Uterus (tissue), 4 donors: ENCODE results near the gene PTPRJ. TPM values are rescaled to one million over a fixed set of nuclear protein-coding genes. Genes with fewer than 3 reads are reported as not detected.
"Not testable (repeated sequence)": the region's sequence is repeated elsewhere in the genome, so short reads cannot be mapped to it uniquely, and the experiment has no call there.

Experiments used
- DNase-seq, 2 donors: peaks; one replicate each; pipeline ENCODE4 v3.0.0-alpha.2; 2019 to 2020
- H3K27ac ChIP-seq, 2 donors: fragments of 200-600 bp; sonication (generic); 1 replicate in 1 of 2; 2 replicates in 1 of 2; pipeline ENCODE4 v1.5.1; 2016 to 2018
- H3K27me3 ChIP-seq, 2 donors: fragments of 200-600 bp; sonication (generic); one replicate each; pipeline ENCODE4 v1.5.1; 2018 to 2019; ENCODE audit warnings: control low read depth in 1 of 2
- H3K36me3 ChIP-seq, 2 donors: fragments of 200-600 bp; sonication (generic); one replicate each; pipeline ENCODE4 v1.5.1; 2019; ENCODE audit warnings: control low read depth in 1 of 2
- H3K4me1 ChIP-seq, 2 donors: fragments of 200-600 bp; sonication (generic); one replicate each; pipeline ENCODE4 v1.5.1; 2018 to 2019; ENCODE audit warnings: control low read depth in 1 of 2
- H3K4me3 ChIP-seq, 2 donors: fragments of 200-600 bp; sonication (generic); 1 replicate in 1 of 2; 2 replicates in 1 of 2; pipeline ENCODE4 v1.5.1; 2018 to 2019; ENCODE audit warnings: mild to moderate bottlenecking in 1 of 2
- H3K9me3 ChIP-seq, 2 donors: fragments of 200-600 bp; sonication (generic); one replicate each; pipeline ENCODE4 v1.5.1; 2019; ENCODE audit warnings: control low read depth in 1 of 2
- CTCF ChIP-seq, 4 experiments: fragments of 200-600 bp in 2 of 4; fragments of 450-650 bp in 2 of 4; sonication (generic) in 2 of 4; IDR thresholded peaks; one replicate each; pipeline ENCODE4 v1.5.1; 2016 to 2019; ENCODE audit warnings: antibody characterized with exemption in 4 of 4, mild to moderate bottlenecking in 2 of 4, moderate library complexity in 1 of 4
- POLR2A ChIP-seq, 2 donors: fragments of 450-650 bp; IDR thresholded peaks; one replicate each; pipeline ENCODE4 v1.6.1; 2016; ENCODE audit warnings: antibody characterized with exemption in 2 of 2, mild to moderate bottlenecking in 1 of 2, moderate library complexity in 1 of 2
- intact Hi-C: fragments of 100-400 bp; cut with DNase I; formaldehyde crosslinking; loops from one replicate; pipeline ENCODE4 v1.15.1; 2023; ENCODE audit warnings: low total_unique reads
- total RNA-seq, 4 donors: library from RNA; depleted of rRNA in 3 of 4; stranded (reverse); fragments of >200 nt in 3 of 4; gene quantifications; one replicate each; pipeline versions ENCODE4 v1.1.0 to v1.2.4, GENCODE V29; 2014 to 2023
- donor health status: DM: yes; HTN: yes; CAD: no.

PTPRJ gene
- total RNA-seq, 4 donors from 2014 or later: 2.1 to 22.1 (median 7.1) TPM

GRCh38 chr11:48022445-48022844 is 42.1 kb downstream of the PTPRJ start:
- intact Hi-C loops: no loop called here
- no peak for TF ChIP-seq POLR2A (IDR thresholded peaks at IDR 0.05)
- no peak for TF ChIP-seq CTCF (IDR thresholded peaks at IDR 0.05)

GRCh38 chr11:48023608-48024007 is 43.2 kb downstream of the PTPRJ start:
- intact Hi-C loops, H3K9me3 ChIP-seq, H3K27ac ChIP-seq, H3K4me1 ChIP-seq, H3K4me3 ChIP-seq, H3K27me3 ChIP-seq, DNase-seq, H3K36me3 ChIP-seq: not testable (repeated sequence)

More at GRCh38 chr11:48022445-48022844, 42.1 kb downstream of the PTPRJ start:
- Histone ChIP-seq H3K27ac (no peak overlapping the region), H3K9me3 (no peaks in the 10 kb centered on the region), H3K4me1 (no peaks in the 10 kb centered on the region), H3K36me3 (no peaks in the 10 kb centered on the region), H3K27me3 (no peaks in the 10 kb centered on the region), H3K4me3 (no peak overlapping the region)
- no peak for DNase-seq

- H3K36me3 ChIP-seq: no peaks in the 10 kb centered on the region
- H3K4me1 ChIP-seq: no peaks in the 10 kb centered on the region
- no peaks in the 10 kb centered on the region for H3K27me3 ChIP-seq
- H3K4me3 ChIP-seq: no peak overlapping the region
- intact Hi-C loops: no loop called here
- H3K27ac ChIP-seq: no peak overlapping the region
- TF ChIP-seq CTCF (IDR thresholded peaks at IDR 0.05) (no peak), POLR2A (IDR thresholded peaks at IDR 0.05) (no peak)
- no peak for DNase-seq
- H3K9me3 ChIP-seq: no peaks in the 10 kb centered on the region
Observed at GRCh38 chr11:48024635-48025071, 44.3 kb downstream of the PTPRJ start.

GRCh38 chr11:48025293-48025983 is 45.1 kb downstream of the PTPRJ start:
- Histone ChIP-seq H3K4me1 (no peaks in the 10 kb centered on the region), H3K4me3 (no peak overlapping the region), H3K36me3 (no peaks in the 10 kb centered on the region), H3K9me3 (no peaks in the 10 kb centered on the region), H3K27me3 (no peaks in the 10 kb centered on the region), H3K27ac (no peak overlapping the region)
- intact Hi-C loops: no loop called here
- DNase-seq: no peak
- TF ChIP-seq POLR2A (IDR thresholded peaks at IDR 0.05) (no peak), CTCF (IDR thresholded peaks at IDR 0.05) (no peak)

- intact Hi-C loops: no loop called here
- Histone ChIP-seq H3K9me3 (no peaks in the 10 kb centered on the region), H3K27ac (no peak overlapping the region), H3K36me3 (no peaks in the 10 kb centered on the region), H3K4me1 (no peaks in the 10 kb centered on the region), H3K27me3 (no peaks in the 10 kb centered on the region), H3K4me3 (no peak overlapping the region)
- no peak for DNase-seq
- TF ChIP-seq POLR2A (IDR thresholded peaks at IDR 0.05): no peak
- no peak for TF ChIP-seq CTCF (IDR thresholded peaks at IDR 0.05)
Observed at GRCh38 chr11:48025984-48026340, 45.6 kb downstream of the PTPRJ start.
